CD14-positive monocyte (primary cell): ENCODE data around the gene MANF. TPM values are rescaled to one million over a fixed set of nuclear protein-coding genes. Genes with fewer than 3 reads are reported as not detected.

ENCODE experiments used
- DNase-seq, 3 donors: peaks; one replicate each; pipeline ENCODE4 v3.0.0-alpha.2; 2011 to 2022
- H2AFZ ChIP-seq: 2 replicates; pipeline ENCODE4 v1.6.0; 2012; ENCODE audit warnings: mild to moderate bottlenecking, low read depth, low read length, inconsistent platforms; ENCODE audit not compliant: insufficient read depth, poor library complexity, severe bottlenecking
- H3K27ac ChIP-seq, 2 donors: 1 replicate in 1 of 2; 2 replicates in 1 of 2; pipeline ENCODE4 v1.5.1; 2012 to 2013; ENCODE audit warnings: low read length in 2 of 2, control low read depth in 1 of 2, inconsistent platforms in 1 of 2, low read depth in 1 of 2, mild to moderate bottlenecking in 1 of 2
- H3K27me3 ChIP-seq, 2 donors: one replicate each; pipeline versions ENCODE4 v1.6.0 to v1.6.1; 2011 to 2013; ENCODE audit warnings: low read length in 2 of 2; ENCODE audit not compliant: control insufficient read depth in 2 of 2, insufficient read depth in 2 of 2
- H3K36me3 ChIP-seq, 2 donors: replicated peaks in 1 of 2; 1 replicate in 1 of 2; 2 replicates in 1 of 2; pipeline versions ENCODE4 v1.5.1 to v1.6.1; 2012 to 2013; ENCODE audit warnings: low read length in 2 of 2, control low read depth in 1 of 2, inconsistent platforms in 1 of 2, mild to moderate bottlenecking in 1 of 2; ENCODE audit not compliant: insufficient read depth in 2 of 2, control insufficient read depth in 1 of 2
- H3K4me1 ChIP-seq, 2 donors: 1 replicate in 1 of 2; 2 replicates in 1 of 2; pipeline versions ENCODE4 v1.5.1 to v1.6.1; 2012 to 2013; ENCODE audit warnings: low read length in 2 of 2, control low read depth in 1 of 2, inconsistent platforms in 1 of 2, mild to moderate bottlenecking in 1 of 2, moderate library complexity in 1 of 2; ENCODE audit not compliant: insufficient read depth in 2 of 2, control insufficient read depth in 1 of 2
- H3K4me2 ChIP-seq: replicated peaks from 2 replicates; pipeline ENCODE3; 2012; ENCODE audit warnings: low read length, moderate library complexity, mild to moderate bottlenecking; ENCODE audit not compliant: poor library complexity, severe bottlenecking; ENCODE audit errors: extremely low read depth
- H3K4me3 ChIP-seq, 3 experiments: fragments of 200-600 bp in 1 of 3; sonication (generic) in 1 of 3; replicated peaks in 1 of 3; 1 replicate in 2 of 3; 2 replicates in 1 of 3; pipeline ENCODE4 v1.5.1; 2011 to 2013; ENCODE audit warnings: low read length in 3 of 3, mild to moderate bottlenecking in 3 of 3, control low read depth in 2 of 3, low read depth in 2 of 3, inconsistent platforms in 1 of 3, moderate library complexity in 1 of 3
- H3K79me2 ChIP-seq: 2 replicates; pipeline ENCODE4 v1.6.0; 2012; ENCODE audit warnings: mild to moderate bottlenecking, control low read depth, inconsistent platforms, low read length, moderate library complexity; ENCODE audit not compliant: insufficient read depth
- H3K9ac ChIP-seq: 2 replicates; pipeline ENCODE4 v1.6.0; 2017; ENCODE audit warnings: low read length, mild to moderate bottlenecking; ENCODE audit not compliant: insufficient read depth, poor library complexity, severe bottlenecking
- H3K9me3 ChIP-seq, 2 donors: replicated peaks in 1 of 2; 1 replicate in 1 of 2; 2 replicates in 1 of 2; pipeline versions ENCODE4 v1.5.1 to v1.6.1; 2012 to 2013; ENCODE audit warnings: low read length in 2 of 2, control low read depth in 1 of 2; ENCODE audit not compliant: control insufficient read depth in 1 of 2, insufficient read depth in 1 of 2
- H4K20me1 ChIP-seq: 2 replicates; pipeline ENCODE4 v1.6.0; 2012; ENCODE audit warnings: mild to moderate bottlenecking, low read length, control low read depth, moderate library complexity; ENCODE audit not compliant: insufficient read depth
- H3K27ac Mint-ChIP-seq, 7 donors: one replicate each; pipeline ENCODE4 v1.8.0; 2020; ENCODE audit warnings: mild to moderate bottlenecking in 7 of 7, mixed read lengths in 7 of 7, moderate library complexity in 6 of 7, inconsistent platforms in 2 of 7
- H3K27me3 Mint-ChIP-seq, 3 donors: one replicate each; pipeline ENCODE4 v1.8.0; 2021 to 2022; ENCODE audit warnings: low read depth in 3 of 3, mild to moderate bottlenecking in 3 of 3, mixed read lengths in 3 of 3, moderate library complexity in 3 of 3, inconsistent platforms in 1 of 3
- H3K36me3 Mint-ChIP-seq, 2 donors: one replicate each; pipeline ENCODE4 v1.8.0; 2020; ENCODE audit warnings: mixed read lengths in 2 of 2, inconsistent platforms in 1 of 2, mild to moderate bottlenecking in 1 of 2
- H3K4me1 Mint-ChIP-seq: one replicate; pipeline ENCODE4 v1.8.0; 2020; ENCODE audit warnings: mild to moderate bottlenecking, mixed read lengths
- H3K4me3 Mint-ChIP-seq, 2 donors: one replicate each; pipeline ENCODE4 v1.8.0; 2020; ENCODE audit warnings: mild to moderate bottlenecking in 2 of 2, mixed read lengths in 2 of 2, moderate library complexity in 1 of 2
- H3K9me3 Mint-ChIP-seq, 7 donors: one replicate each; pipeline ENCODE4 v1.8.0; 2020 to 2022; ENCODE audit warnings: mixed read lengths in 7 of 7, mild to moderate bottlenecking in 6 of 7, moderate library complexity in 6 of 7, inconsistent platforms in 2 of 7
- CTCF ChIP-seq: fragments of 200-600 bp; IDR thresholded peaks from one replicate; pipeline ENCODE4 v1.8.0; 2022; ENCODE audit warnings: antibody characterized with exemption, mild to moderate bottlenecking
- WGBS: methylation state at CpG from one replicate; pipeline ENCODE4 v1.1.5; 2013; ENCODE audit warnings: missing lambda C conversion rate; ENCODE audit not compliant: insufficient coverage; 5-methylcytosine and 5-hydroxymethylcytosine counted together
- intact Hi-C, 2 donors: fragments of 100-400 bp; cut with micrococcal nuclease; formaldehyde crosslinking; loops; one replicate each; pipeline versions ENCODE4 v1.15.0 to v1.15.1; 2023
- polyA plus RNA-seq, 3 donors: library from polyadenylated mRNA; depleted of rRNA in 1 of 3; unstranded in 2 of 3; stranded (reverse) in 1 of 3; fragments of 300-500 nt in 2 of 3; fragments of >200 nt in 1 of 3; fragmentation: Illumina TruSeq in 2 of 3; gene quantifications; 1 replicate in 2 of 3; 2 replicates in 1 of 3; pipeline ENCODE4 v1.2.3, GENCODE V29; 2012 to 2021

The MANF gene
- polyA plus RNA-seq, 3 donors: 14.1 to 30.2 (median 23.6) TPM

GRCh38 chr3:51388286-51389029 lies 3.4 kb downstream of the MANF start:
- Histone ChIP-seq H3K4me2 (no peak overlapping the region), H3K4me3 (no peak overlapping the region), H3K9me3 (no peaks in the 10 kb centered on the region), H3K9ac (no peak overlapping the region), H3K79me2 (peaks cover 76% of the 10 kb centered on the region), H3K4me1 (peaks cover 50 to 67% of the 10 kb centered on the region in 2 donors), H2AFZ (no peak overlapping the region), H3K27ac (peak overlapping the region in 1 of 2 donors; percentile 59), H3K36me3 (peaks cover 20 to 28% of the 10 kb centered on the region in 2 donors), H3K27me3 (no peaks in the 10 kb centered on the region), H4K20me1 (peaks cover 51% of the 10 kb centered on the region)
- DNase-seq: peak in 1 of 3 donors; percentile 10
- peaks cover 0 to 3% (median 1%) of the 10 kb centered on the region in 3 donors for H3K27me3 Mint-ChIP-seq
- 53% methylated on average over 4 of the region's 6 CpGs for WGBS
- no peak overlapping the region for H3K4me3 Mint-ChIP-seq
- no peak for TF ChIP-seq CTCF
- peak overlapping the region in 4 of 7 donors; percentile 1 to 71 (median 62) for H3K27ac Mint-ChIP-seq
- intact Hi-C loops: loop anchor here in 1 of 2 donors (5.0 to 10.0 kb wide), 2 partner anchors 776 to 1146 kb away; partner anchors contain the start of genes CISH, NT5DC2 and UQCC5
- peaks cover 0 to 3% (median 0%) of the 10 kb centered on the region in 7 donors for H3K9me3 Mint-ChIP-seq
- H3K36me3 Mint-ChIP-seq: peaks cover 27 to 33% of the 10 kb centered on the region in 2 donors
- peaks cover 57% of the 10 kb centered on the region for H3K4me1 Mint-ChIP-seq

GRCh38 chr3:51389423-51390183 lies 4.5 kb downstream of the MANF start:
- Histone ChIP-seq H3K4me3 (no peak overlapping the region), H3K4me1 (peaks cover 45 to 58% of the 10 kb centered on the region in 2 donors), H3K9ac (no peak overlapping the region), H3K9me3 (no peaks in the 10 kb centered on the region), H3K27me3 (no peaks in the 10 kb centered on the region), H3K4me2 (no peak overlapping the region), H3K36me3 (peaks cover 31 to 40% of the 10 kb centered on the region in 2 donors), H3K27ac (no peak overlapping the region), H3K79me2 (peaks cover 76% of the 10 kb centered on the region), H2AFZ (no peak overlapping the region), H4K20me1 (peaks cover 62% of the 10 kb centered on the region)
- 83% methylated on average over 5 of the region's 6 CpGs for WGBS
- H3K27ac Mint-ChIP-seq: peak overlapping the region in 5 of 7 donors; percentile 25 to 86 (median 46)
- H3K9me3 Mint-ChIP-seq: peaks cover 0 to 3% (median 0%) of the 10 kb centered on the region in 7 donors
- H3K4me1 Mint-ChIP-seq: peaks cover 56% of the 10 kb centered on the region
- H3K27me3 Mint-ChIP-seq: peaks cover 0 to 3% (median 1%) of the 10 kb centered on the region in 3 donors
- H3K36me3 Mint-ChIP-seq: peaks cover 37 to 45% of the 10 kb centered on the region in 2 donors
- intact Hi-C loops: loop anchor here (2.0 to 10.0 kb wide), 5 partner anchors 108 to 1145 kb away; partner anchors contain the start of genes CISH (in 1 of the 2), CYB561D2 (in 1 of the 2), NPRL2 (in 1 of the 2) and NT5DC2 (in 1 of the 2)
- peak; percentile 33 to 62 (median 41) for DNase-seq
- H3K4me3 Mint-ChIP-seq: no peak overlapping the region
- peak; percentile 91 for TF ChIP-seq CTCF
